PC-9 (cell line): ENCODE results near the gene C10orf95. TPM values are rescaled to one million over a fixed set of nuclear protein-coding genes. Genes with fewer than 3 reads are reported as not detected.

Experiments
- BruUV-seq: library from RNA; stranded (reverse); fragments of 400-500 nt; replicated peaks from 2 replicates; lab custom pipeline; 2021; lab: Mats Ljungman, UMichigan
- CTCF ChIA-PET: fragments of 300-600 bp; sonication (Branson Sonifier 250); formaldehyde crosslinking; loops from one replicate; lab custom pipeline; 2022; ENCODE audit warnings: antibody characterized with exemption; lab: Charles Lee
- POLR2A ChIA-PET: fragments of 300-600 bp; sonication (Branson Sonifier 250); formaldehyde crosslinking; loops from one replicate; lab custom pipeline; 2022; ENCODE audit warnings: antibody characterized with exemption; ENCODE audit not compliant: unreplicated experiment; lab: Charles Lee
- DNase-seq, 2 experiments: peaks; one replicate each; pipeline versions ENCODE4 v3.0.0 to v3.0.0-alpha.2; 2015 to 2022; ENCODE audit warnings: mixed read lengths in 1 of 2
- H2AFZ ChIP-seq: fragments of 200-600 bp; sonication (generic); 2 replicates; pipeline ENCODE4 v1.8.1; 2017; ENCODE audit warnings: antibody characterized with exemption
- H3F3A ChIP-seq: fragments of 200-600 bp; sonication (generic); 2 replicates; pipeline ENCODE4 v1.8.1; 2017; ENCODE audit warnings: antibody characterized with exemption, mild to moderate bottlenecking, low read depth; ENCODE audit not compliant: insufficient read depth
- H3K27ac ChIP-seq: fragments of 200-600 bp; sonication (generic); 2 replicates; pipeline ENCODE4 v1.6.1; 2016; ENCODE audit warnings: mixed run types
- H3K27me3 ChIP-seq: fragments of 200-600 bp; sonication (generic); 2 replicates; pipeline ENCODE4 v1.6.1; 2016; ENCODE audit warnings: low read depth, mixed run types; ENCODE audit not compliant: insufficient read depth
- H3K36me3 ChIP-seq: fragments of 200-600 bp; sonication (generic); 2 replicates; pipeline ENCODE4 v1.6.1; 2016; ENCODE audit warnings: low read depth, mixed run types
- H3K4me1 ChIP-seq: fragments of 200-600 bp; sonication (generic); replicated peaks from 2 replicates; pipeline ENCODE4 v1.6.1; 2016; ENCODE audit warnings: mixed run types; ENCODE audit not compliant: insufficient read depth
- H3K4me2 ChIP-seq: fragments of 200-600 bp; sonication (generic); 2 replicates; pipeline ENCODE4 v1.6.1; 2017; ENCODE audit warnings: mixed run types
- H3K4me3 ChIP-seq: fragments of 200-600 bp; sonication (generic); 2 replicates; pipeline ENCODE4 v1.6.1; 2016; ENCODE audit warnings: mixed run types
- H3K79me2 ChIP-seq: fragments of 200-600 bp; sonication (generic); 2 replicates; pipeline ENCODE4 v1.6.1; 2017; ENCODE audit warnings: low read depth, mixed run types
- H3K9me2 ChIP-seq: fragments of 200-600 bp; sonication (generic); 2 replicates; pipeline ENCODE4 v1.8.1; 2017; ENCODE audit warnings: mild to moderate bottlenecking; ENCODE audit not compliant: insufficient read depth
- H3K9me3 ChIP-seq: fragments of 200-600 bp; sonication (generic); 2 replicates; pipeline ENCODE4 v1.8.1; 2016; ENCODE audit warnings: low read depth; ENCODE audit not compliant: insufficient read depth
- H4K20me1 ChIP-seq: fragments of 200-600 bp; sonication (generic); 2 replicates; pipeline ENCODE4 v1.8.1; 2017; ENCODE audit not compliant: insufficient read depth
- CTCF ChIP-seq: fragments of 200-600 bp; sonication (generic); conservative IDR thresholded peaks from 2 replicates; pipeline ENCODE4 v1.6.1; 2017; ENCODE audit warnings: mixed run types, antibody characterized with exemption, mild to moderate bottlenecking, moderate library complexity
- EZH2 ChIP-seq: fragments of 200-600 bp; sonication (generic); IDR thresholded peaks from 2 replicates; pipeline ENCODE4 v1.8.0; 2017; ENCODE audit warnings: antibody characterized with exemption, low read depth
- intact Hi-C: fragments of 100-400 bp; cut with micrococcal nuclease; formaldehyde crosslinking; loops from one replicate; pipeline ENCODE4 v1.10.0; 2022; ENCODE audit not compliant: unreplicated experiment
- total RNA-seq: library from RNA; stranded (reverse); gene quantifications from 2 replicates; pipeline ENCODE4 v1.2.3, GENCODE V29; 2021

C10orf95 gene
- total RNA-seq, 1 experiment from 2014 or later, result 1.0 TPM

- Histone ChIP-seq H3K4me2 (peak overlapping the region; percentile 97), H3K4me1 (peaks cover 5% of the 10 kb centered on the region; the same call in 1 of the 2 replicates), H2AFZ (peak overlapping the region; percentile 94), H3K36me3 (no peaks in the 10 kb centered on the region), H3K27ac (peak overlapping the region; percentile 57; the same call in 1 of the 2 replicates), H3K9me2 (no peaks in the 10 kb centered on the region), H3K9me3 (no peaks in the 10 kb centered on the region), H3K27me3 (0 out of 2 replicates have a peak, but pooled peaks cover 11% of the 10 kb centered on the region), H3F3A (no peaks in the 10 kb centered on the region; the same call in 1 of the 2 replicates), H3K79me2 (no peaks in the 10 kb centered on the region), H4K20me1 (no peaks in the 10 kb centered on the region), H3K4me3 (peak overlapping the region; percentile 94)
- BruUV-seq, result no TSS peak
- no peak for TF ChIP-seq EZH2
- no peak for TF ChIP-seq CTCF
- no peak for DNase-seq
- intact Hi-C loops, result loop anchor here (2.0 to 5.0 kb wide), 3 partner anchors 17 to 162 kb away; no protein-coding TSS in a partner anchor
- POLR2A ChIA-PET, result interaction anchor here (0.7 kb wide), 1 partner anchor 30 kb away, joined by 3 read pairs; no protein-coding TSS in a partner anchor
- CTCF ChIA-PET, result interaction anchor here (0.5 to 0.6 kb wide), 2 partner anchors 158 to 953 kb away, joined by 3 read pairs; no protein-coding TSS in a partner anchor
Measured at GRCh38 chr10:102420181-102420713, 31.1 kb downstream of the C10orf95 start.

- H3F3A ChIP-seq, result no peaks in the 10 kb centered on the region; the same call in 1 of the 2 replicates
- peak overlapping the region; percentile 94 for H3K4me3 ChIP-seq
- H2AFZ ChIP-seq, result peak overlapping the region; percentile 94; the same call in 1 of the 2 replicates
- intact Hi-C loops, result loop anchor here (2.0 to 5.0 kb wide), 3 partner anchors 17 to 163 kb away; no protein-coding TSS in a partner anchor
- H3K9me2 ChIP-seq, result no peaks in the 10 kb centered on the region
- 0 out of 2 replicates have a peak, but pooled peaks cover 17% of the 10 kb centered on the region for H3K27me3 ChIP-seq
- ChIA-PET CTCF (no interaction called here), POLR2A (no interaction called here)
- peaks cover 5% of the 10 kb centered on the region; the same call in 1 of the 2 replicates for H3K4me1 ChIP-seq
- BruUV-seq, result no TSS peak
- H3K9me3 ChIP-seq, result no peaks in the 10 kb centered on the region
- peak overlapping the region; percentile 97 for H3K4me2 ChIP-seq
- DNase-seq, result peak in 1 of 2 experiments; percentile 40
- H4K20me1 ChIP-seq, result no peaks in the 10 kb centered on the region
- TF ChIP-seq CTCF, result no peak
- no peak for TF ChIP-seq EZH2
- no peak overlapping the region for H3K27ac ChIP-seq
- H3K79me2 ChIP-seq, result no peaks in the 10 kb centered on the region
- H3K36me3 ChIP-seq, result no peaks in the 10 kb centered on the region
Measured at GRCh38 chr10:102419269-102420180, 31.8 kb downstream of the C10orf95 start.

GRCh38 chr10:102418622-102419268 is 32.6 kb downstream of the C10orf95 start, which contains the start of gene PSD:
Gene PSD (minus strand): TSS chr10:102418785. CDS start chr10:102417038, 1,747 bp downstream.
- Histone ChIP-seq H2AFZ (0 out of 2 replicates have a peak within 1 kb of the TSS, but pooled peaks have one; percentile 94), H3F3A (no peaks in the 10 kb centered on the region; the same call in 1 of the 2 replicates), H3K36me3 (no peaks in the 10 kb centered on the region), H3K4me3 (peak within 1 kb of the TSS; percentile 94), H3K9me2 (no peaks in the 10 kb centered on the region), H3K27ac (no peak within 1 kb of the TSS), H3K9me3 (no peaks in the 10 kb centered on the region), H3K79me2 (no peaks in the 10 kb centered on the region), H3K4me2 (peak within 1 kb of the TSS; percentile 97), H3K27me3 (peaks cover 20% of the 10 kb centered on the region; the same call in 1 of the 2 replicates), H4K20me1 (no peaks in the 10 kb centered on the region), H3K4me1 (peaks cover 5% of the 10 kb centered on the region; the same call in 1 of the 2 replicates)
- no peak for DNase-seq
- POLR2A ChIA-PET, result no interaction called here
- CTCF ChIA-PET, result no interaction called here
- intact Hi-C loops, result no loop called here
- no TSS peak for BruUV-seq
- no peak for TF ChIP-seq CTCF
- no peak for TF ChIP-seq EZH2
